ENCODE results near the gene RALBP1.

GRCh38 chr18:9426753-9427152, 48.6 kb upstream of the RALBP1 start:
- TF ChIP-seq CTCF (IDR thresholded peaks at IDR 0.05; ENCODE audit: low read depth, low read length, missing input control), result no peak
- no peak for TF ChIP-seq SP1 (IDR thresholded peaks at IDR 0.05)
- no peak for TF ChIP-seq REST (IDR thresholded peaks at IDR 0.05)
- no peak for TF ChIP-seq ATF3 (IDR thresholded peaks at IDR 0.05)
- TF ChIP-seq HNF4A (conservative IDR thresholded peaks at IDR 0.05), result no peak
- TF ChIP-seq RXRA (IDR thresholded peaks at IDR 0.05), result no peak
- TF ChIP-seq JUND (IDR thresholded peaks at IDR 0.05), result no peak
- TF ChIP-seq GABPA (IDR thresholded peaks at IDR 0.05 in 1 of 2, conservative IDR thresholded peaks at IDR 0.05 in 1 of 2), result no peak
- TF ChIP-seq ZBTB33 (IDR thresholded peaks at IDR 0.05), result no peak
- no peak for TF ChIP-seq HNF4G (IDR thresholded peaks at IDR 0.05)
- TF ChIP-seq FOXA1 (IDR thresholded peaks at IDR 0.05), result no peak
- TF ChIP-seq YY1 (IDR thresholded peaks at IDR 0.05), result no peak
- TF ChIP-seq EGR1 (IDR thresholded peaks at IDR 0.05; ENCODE audit: low read depth in 2 of 2), result no peak
